ENCODE data around the gene CBFB.

- TF ChIP-seq EZH2phosphoT487 (IDR thresholded peaks at IDR 0.05; ENCODE audit: insufficient read depth, low read depth) (no peak), EZH2 (IDR thresholded peaks at IDR 0.05; ENCODE audit: insufficient read depth, poor library complexity, severe bottlenecking) (no peak)
Measured at GRCh38 chr16:67109407-67110135, 80.6 kb downstream of the CBFB start, which contains the start of gene PHAF1.
